ENCODE data around the gene NUBP2.
"Not testable (repeated sequence)": the region's sequence is repeated elsewhere in the genome, so short reads cannot be mapped to it uniquely, and the experiment has no call there.

Gene NUBP2

DNA sequence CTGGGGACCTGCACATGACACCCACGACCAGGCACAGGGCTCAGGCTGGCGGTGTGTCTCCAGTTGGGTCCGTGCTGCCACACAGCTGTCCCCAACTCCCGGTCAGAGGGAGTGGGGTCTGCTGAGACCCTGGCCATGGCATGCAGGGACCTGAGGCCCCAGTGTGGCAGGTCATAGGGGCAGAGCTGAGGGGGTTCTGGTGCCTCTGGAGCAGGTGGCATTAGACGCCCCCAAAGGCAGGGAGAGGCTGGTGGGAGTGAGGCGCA is 4.2 kb downstream of the NUBP2 start:
- DNase-seq = no peak

DNA sequence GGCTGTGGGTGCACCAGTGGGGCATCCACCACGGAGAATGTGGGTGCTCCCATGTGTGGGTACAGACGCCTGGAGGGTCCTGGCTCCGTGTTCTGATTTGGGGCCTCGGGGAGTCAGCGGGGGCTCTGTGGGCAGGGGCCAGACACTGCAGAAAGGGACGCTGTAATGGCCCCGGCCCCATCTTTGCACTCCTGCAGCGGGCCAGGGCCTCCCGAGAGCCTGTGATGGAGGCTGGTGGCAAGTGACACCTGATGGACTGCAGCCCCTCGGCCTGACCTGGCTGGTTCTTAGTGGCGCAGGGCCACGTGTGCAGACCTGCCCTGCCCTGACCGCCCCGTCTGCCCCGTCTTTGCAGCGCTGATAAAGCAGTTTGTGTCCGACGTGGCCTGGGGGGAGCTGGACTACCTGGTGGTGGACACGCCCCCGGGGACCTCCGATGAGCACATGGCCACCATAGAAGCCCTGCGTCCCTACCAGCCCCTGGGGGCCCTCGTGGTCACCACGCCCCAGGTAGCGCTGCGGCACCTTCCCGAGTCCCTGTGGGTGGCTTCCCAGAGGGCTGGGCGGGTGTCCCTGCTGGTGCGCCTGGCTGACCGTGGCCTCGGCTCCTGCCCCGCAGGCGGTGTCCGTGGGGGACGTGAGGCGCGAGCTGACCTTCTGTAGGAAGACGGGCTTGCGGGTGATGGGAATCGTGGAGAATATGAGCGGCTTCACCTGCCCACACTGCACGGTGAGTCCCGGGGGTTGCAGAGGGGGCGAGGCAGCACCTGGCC is 4.7 kb downstream of the NUBP2 start:
- DNase-seq = no peak

DNA sequence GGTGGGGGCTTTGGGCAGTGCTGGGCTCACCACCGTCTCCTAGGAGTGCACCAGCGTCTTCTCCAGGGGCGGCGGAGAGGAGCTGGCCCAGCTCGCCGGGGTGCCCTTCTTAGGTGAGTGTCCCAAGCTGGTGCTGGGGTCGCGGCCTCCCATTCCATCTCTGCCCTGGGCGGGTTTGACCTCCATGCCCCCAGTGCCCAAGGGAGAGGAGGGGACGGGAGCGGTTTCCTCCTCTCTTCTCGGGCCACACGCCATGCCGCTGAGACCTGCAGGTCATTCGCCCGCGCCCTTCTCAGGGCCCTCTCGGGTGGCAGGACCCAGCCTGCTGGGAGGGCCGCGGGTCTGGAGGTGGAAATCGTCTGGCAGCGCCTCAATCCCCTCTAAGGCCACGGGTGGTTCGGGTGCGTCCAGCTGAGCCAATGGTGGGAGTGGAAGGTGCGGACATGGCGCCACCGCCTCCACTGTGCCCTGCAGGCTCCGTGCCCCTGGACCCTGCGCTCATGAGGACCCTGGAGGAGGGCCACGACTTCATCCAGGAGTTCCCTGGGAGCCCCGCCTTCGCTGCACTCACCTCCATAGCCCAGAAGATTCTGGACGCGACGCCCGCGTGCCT is 5.4 kb downstream of the NUBP2 start:
- DNase-seq = no peak

DNA sequence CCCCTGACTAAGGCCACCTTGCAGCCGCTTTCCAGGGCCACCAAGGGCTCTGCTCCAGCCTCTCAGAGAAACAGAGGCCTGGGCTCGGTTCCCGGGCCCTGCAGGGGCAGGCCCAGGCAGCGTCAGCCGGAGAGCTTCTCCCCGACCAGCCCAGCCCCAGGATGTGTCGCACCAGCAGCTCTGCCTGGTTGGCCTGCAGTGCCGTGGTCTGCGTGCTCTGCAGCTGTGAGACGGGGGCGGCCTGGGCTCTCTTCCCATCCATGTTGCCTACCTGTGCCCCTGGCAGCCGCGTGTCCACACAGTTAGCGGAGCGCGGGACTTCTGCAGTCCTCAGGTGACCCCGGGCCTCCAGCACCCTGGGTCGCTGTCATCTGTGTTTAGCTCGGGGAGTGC is 5.9 kb downstream of the NUBP2 start:
- no peak for DNase-seq

DNA sequence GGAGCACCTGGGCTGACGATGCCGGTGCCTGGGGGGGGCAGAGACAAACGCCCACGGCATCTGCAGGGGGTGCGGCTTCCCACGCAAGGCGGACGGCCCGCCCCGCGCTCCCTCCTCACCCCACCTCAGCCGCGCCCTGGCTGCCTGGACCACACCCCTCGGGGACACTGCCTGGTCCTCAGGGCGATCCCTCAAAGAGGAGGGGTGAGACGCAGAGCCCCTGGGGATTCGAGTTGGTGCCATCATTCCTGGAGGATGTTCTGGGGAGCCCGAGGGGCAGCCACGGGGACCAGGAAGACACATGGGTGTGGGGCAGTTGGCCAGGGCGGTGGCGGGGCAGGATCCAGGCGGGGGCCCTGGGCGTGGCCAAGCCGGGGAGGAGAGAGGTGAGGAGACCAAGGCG is 6.9 kb downstream of the NUBP2 start:
- no peak for DNase-seq

DNA sequence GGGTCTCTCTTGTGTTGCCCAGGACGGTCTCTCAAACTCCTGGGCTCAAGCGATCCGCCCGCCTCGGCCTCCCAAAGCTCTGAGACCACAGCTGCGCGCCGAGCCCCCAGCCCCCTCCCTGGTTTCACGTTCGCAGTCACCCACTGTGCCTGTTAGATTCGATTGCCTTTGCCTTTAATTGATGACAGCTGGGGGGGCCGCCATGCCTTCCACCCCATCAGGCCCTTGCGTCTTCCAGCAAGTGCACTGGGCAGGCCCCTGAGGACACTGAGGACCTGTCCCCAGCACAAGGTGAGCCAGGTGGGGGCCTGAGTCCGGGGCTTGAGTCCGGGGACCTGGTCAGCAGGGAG is 7.5 kb downstream of the NUBP2 start:
- no peak for DNase-seq

DNA sequence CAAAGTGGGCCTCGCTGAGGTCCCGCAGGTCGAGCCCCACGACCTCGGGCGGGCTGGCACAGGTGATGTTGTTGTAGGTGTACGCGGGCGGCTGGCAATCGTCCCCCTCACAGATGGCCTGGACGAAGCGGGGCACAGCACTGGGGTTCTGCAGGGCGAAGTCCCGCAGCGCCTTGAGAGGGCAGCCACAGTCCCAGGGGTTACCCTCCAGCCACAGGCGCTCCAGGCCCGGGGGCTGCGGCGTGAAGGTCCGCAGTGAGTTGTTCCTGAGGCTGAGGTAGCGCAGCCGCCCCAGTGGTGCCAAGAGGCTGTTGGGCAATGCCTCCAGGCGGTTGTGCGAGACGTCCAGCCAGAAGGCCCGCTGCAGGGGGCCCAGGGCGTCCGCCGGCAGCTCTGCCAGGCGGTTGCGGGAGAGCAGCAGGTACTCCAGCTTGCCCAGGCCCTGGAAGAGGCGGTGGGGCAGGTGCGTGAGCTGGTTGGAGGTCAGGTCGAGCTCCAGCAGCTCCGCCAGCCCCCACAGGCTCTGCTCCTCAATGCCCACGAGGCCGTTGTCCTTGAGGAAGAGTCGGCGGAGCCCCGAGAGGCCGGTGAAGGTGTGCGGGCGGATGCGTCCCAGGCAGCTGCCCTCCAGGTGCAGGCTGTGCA is 8.0 kb downstream of the NUBP2 start:
- DNase-seq = no peak

DNA sequence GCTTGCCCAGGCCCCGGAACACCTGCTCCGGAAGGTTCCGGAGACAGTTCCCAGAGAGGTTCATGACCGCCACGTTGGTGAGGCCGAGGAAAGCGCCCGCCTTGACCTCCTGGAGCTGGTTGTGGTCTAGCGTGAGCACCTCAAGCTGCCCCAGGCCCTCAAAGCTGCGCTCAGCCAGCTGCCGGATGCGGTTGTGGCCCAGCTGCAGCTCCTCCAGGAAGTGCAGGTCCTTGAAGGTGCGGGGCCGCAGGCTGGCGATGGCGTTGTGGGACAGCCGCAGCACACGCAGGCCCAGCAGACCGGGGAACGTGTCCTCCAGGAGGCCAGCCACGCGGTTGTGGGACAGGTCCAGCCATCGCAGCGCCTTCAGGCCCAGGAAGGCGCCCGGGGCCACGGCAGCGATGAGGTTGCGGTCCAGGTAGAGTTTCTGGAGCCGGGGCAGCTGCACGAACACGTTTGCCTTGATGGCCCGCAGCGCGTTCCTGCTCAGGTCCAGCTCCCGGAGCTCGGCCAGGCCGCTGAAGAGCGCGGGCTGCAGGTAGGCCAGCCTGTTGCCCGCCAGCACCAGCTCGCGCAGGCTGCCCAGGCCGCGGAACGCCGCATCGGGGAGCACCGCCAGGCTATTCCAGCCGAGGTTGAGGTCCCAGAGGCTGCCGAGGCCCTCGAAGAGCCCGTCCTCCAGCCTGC is 8.6 kb downstream of the NUBP2 start:
- DNase-seq = no peak

DNA sequence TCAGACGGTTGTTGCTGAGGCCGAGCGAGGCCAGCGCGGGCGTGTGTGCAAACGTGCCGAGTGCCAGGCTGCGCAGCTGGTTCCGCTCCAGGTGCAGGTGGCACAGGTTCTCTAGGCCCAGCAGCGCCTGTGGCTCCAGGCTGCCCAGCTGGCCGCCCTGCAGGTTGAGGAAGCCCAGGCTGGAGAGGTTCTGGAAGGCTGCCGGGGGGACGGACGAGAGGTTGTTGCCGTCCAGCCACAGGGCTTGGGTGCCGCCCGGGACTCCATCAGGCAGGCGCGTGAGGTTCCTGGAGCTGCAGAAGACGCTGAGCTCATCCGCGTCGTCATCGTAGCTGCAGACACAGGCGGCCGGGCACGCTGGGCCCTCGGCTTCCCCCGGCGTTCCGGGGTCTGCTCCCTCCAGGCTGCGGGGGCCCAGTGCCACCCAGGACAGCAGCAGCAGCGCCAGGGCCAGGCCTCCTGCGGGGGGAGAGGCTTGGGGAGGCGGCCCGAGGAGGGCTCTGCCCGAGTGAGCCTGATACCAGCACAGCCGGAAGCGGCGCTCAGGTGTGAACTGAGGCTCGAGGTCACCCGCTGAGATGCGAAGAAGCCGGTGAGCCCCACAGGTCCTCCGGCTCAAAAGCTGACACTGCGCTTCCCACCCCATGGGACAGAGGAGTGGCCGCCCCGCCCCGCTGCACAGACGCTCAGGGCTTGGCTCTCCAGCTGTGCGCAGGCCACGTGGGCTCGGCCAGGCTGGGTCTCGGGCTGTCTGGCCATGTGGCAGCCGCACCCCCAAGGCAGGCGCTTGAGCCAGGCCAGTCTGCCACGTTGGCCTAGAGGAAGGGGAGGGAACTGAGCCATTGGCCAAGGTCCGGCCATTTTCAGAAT is 9.4 kb downstream of the NUBP2 start:
- no peak for DNase-seq

DNA sequence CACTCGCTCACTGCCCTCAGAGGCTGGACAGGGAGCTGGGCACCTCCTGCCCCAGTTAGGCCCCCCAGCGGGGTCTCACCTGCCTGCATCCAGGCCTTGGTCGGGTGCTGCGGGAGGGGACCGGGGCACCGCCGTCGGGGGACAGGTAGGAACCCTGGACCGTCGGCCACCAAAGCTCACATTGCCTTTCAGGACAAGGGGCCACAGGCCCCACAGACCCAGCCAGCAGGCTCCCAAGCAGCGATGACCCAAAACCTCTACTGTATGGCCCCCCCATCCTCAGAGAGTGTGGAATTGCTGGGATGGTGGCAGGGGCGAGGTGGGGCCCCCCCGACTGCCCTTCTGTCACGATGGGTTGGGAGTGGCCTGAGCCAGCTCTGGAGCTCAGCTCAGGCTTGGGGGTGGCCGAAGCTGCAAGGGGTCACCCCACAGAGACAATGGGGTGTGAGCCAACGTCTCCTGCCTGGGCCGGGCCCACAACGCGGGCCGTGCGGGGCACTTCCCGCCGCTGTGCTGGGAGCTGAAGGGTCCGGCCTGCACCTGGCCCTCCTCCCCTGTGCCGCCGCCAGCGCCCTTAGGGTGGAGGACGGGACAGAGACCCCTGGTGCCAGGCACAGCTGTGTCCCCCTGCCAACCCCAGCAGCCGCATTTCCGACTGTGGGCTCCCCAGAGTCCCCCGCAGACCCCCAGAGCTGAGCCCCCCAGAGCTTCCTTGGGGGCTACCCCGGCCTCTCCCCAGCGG is 10.2 kb downstream of the NUBP2 start:
- DNase-seq = no peak

DNA sequence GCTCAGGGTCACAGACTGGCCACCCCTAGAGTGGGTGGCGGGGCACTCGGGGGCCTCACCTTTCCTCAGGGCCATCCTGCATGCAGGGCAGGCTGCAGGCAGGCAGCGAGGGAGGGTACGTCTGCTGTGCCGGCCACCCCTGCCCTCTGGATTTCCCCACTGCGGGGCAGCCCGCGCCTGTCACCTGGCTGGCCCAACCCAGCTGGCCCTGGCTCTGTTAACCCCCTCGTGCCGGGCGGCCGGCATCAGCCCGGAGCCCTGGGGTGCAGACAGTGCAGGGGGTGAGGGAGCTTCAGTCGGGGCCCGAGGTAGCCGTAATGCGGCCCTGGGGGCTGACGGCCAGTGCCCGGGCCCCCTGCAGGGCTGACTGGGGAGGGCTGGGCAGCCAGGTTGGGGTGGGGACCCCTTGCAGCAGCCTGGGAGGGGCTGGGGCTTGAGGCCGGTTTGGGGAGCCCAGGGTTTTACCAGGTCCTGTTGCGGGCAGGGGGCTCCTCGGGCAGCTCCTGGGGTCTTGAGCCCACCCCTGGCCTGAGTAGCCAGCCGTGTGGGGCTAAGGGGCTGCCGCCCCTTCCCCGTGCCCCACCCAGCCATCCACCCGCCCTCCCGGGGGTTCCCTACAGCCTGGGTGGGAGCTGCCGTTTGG is 10.9 kb downstream of the NUBP2 start, which contains the start of gene IGFALS:
Gene IGFALS (minus strand): TSS at position 128 of the 643 bp plus-strand sequence. CDS start 53 bp downstream, at position 75.
- DNase-seq = no peak

DNA sequence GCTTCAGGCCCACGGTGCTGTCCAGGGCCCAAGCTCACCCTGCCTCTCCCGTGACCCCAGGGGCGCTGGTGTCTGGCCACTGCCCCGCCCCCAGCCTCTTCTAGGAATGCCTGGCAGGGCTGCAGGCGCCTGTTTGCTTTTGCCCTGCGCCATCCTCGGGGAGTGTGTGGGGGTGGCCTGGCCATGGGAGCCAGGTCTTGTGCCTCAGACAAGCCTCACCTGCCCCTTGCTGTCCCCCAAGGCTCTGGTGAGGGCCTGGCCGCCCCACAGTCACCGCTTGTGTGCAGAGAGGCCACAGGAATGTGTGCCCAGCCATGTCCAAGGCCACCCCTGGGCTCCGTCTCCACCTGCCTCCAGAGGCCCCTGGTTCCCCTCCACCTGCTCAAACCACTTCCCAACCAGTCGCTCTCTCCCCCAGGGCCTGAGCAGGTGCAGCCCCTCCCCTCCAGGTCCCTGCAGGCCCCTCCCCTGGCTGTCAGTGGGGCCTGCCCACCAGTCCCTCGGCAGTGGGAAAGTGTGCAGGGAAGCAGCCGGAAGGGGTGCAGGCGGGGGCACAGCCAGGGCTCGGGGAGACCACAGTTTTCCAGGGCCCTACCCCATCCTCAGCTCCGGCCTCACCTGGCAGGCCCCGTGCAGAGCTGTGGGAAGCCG is 11.6 kb downstream of the NUBP2 start:
- no peak for DNase-seq

DNA sequence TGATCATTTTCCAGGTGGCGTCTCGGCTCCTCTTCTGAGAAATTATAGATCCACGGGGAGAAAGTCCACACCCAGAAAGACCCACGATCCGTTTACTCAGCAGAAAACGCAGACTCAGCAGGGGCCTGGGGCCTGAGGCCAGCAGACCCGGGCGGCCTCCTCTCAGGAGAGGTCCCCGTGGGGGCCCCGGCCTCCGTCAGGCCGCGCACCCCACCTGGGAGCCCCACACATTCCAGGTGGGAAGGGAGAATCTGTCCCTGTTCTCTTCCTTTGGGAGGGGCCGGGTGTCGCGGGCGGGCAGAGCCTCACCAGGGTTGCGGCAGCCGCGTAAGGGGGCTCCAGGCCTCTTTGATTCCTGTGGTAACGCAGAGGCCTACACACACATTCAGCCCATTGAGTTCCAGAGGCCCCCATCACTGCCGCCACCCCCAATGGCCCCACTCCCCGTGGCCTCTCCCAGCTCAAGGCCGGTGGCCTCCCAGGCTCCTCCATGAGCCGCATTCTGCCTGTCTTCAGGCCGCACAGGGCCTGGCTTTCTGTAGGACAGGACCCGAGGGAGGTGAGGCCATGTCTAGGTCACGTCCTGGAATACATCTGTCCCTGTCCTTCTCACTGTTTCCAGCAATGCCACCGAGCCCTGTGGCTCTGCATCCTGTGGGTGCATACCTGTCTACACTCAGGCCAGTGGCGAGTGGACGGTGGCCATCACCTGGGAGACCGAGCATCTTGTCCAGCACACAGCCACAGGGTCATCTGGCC is 12.3 kb downstream of the NUBP2 start:
- no peak for DNase-seq

DNA sequence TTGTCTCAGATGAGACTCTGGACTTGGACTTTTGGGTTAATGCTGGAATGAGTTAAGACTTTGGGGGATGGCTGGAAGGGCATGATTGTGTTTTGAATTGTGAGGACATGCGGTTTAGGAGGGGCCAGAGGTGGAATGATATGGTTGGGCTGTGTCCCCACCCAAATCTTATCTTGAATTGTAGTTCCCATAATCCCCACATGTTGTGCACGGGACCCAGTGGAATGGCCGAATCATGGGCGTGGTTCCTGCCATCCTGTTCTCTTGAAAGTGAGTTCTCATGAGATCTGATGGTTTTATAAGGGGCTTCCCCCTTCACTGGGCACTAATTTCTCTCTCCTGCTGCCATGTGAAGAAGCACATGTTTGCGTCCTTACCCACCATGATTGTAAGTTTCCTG is 16.5 kb downstream of the NUBP2 start:
- DNase-seq = not testable (repeated sequence)

DNA sequence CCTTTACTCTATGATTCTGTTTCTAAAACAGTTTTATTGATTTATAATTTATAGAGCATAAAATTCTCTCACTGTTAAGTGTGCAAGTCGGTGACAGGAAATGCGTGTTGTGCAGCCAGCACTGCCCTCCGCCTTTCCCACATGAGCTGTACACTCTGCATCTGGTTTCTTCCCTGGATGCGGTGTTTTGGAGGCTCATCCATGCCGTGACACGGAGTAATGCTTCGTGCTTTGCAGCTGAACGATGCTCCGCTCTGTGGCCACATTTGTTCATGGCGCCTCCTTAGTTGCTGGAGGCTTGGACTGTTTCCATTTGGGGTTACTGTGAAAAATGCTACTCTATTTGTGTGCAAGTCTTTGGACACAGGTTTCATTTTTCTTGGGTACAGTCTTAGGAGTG is 17.9 kb downstream of the NUBP2 start:
- DNase-seq = no peak

DNA sequence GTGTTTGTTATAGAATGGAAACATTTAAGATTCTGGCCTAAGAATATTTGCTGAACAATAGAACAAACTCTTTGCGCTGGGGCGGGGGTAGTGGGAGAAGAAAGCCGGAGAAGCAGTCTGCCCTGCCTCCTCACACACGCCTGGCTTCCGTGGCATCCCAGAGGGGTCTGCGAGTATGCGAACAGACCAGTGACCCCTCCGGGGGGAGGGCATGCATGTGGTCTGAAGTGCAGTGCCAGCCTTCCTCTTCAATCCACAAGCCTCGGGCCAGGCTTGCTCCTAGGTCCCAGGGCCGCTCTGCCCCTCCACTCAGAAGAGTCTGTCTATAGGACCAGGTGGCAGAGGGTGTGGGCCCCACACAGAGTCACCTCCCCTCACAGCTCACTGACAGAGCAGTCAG is 24.9 kb downstream of the NUBP2 start:
- DNase-seq = no peak

DNA sequence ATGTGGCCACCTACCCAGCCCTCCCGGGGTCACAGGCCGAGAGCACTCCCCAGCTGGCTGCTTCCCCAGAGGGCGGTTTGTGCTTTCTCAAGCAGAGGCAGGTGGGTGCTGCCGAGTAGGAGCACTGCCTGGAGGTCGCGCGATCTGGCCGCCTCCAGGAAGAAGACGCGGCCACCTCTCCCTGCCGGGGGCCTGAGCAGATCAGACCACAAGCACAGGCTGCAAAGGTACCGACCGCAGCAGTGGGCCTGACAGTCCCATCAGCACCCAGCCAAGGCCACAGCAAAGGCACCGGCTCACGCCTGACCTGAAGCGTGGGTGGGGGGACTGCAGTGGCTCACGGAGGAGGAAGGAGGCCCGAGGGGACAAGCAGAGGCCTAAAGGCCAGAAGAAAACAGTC is 25.9 kb downstream of the NUBP2 start:
- no peak for DNase-seq

DNA sequence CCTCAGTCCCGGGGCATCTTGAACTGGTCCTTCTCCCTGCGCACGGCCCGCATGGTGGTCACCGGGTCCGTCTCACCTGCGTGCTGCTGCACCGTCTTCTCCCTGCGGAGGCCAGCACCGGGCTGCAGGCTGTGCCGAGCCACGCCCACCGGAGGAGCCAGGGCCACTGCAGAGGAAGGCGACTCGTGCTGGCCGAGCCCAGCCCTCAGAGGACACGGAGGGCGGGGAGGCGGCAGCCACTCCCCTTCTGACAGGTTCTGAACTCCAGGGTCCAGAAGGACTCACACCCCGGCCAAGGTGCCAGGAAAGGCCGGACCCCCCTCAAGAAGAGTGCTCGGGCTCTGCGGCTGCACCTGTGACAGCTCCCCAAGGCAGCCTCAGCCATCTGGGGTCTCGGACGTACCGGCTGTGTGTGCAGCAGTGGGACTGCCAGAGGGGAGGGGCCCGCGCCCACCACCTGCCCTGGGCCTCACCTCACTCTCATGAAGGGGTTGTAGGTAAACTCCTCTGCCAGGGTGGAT is 26.6 kb downstream of the NUBP2 start:
- no peak for DNase-seq

DNA sequence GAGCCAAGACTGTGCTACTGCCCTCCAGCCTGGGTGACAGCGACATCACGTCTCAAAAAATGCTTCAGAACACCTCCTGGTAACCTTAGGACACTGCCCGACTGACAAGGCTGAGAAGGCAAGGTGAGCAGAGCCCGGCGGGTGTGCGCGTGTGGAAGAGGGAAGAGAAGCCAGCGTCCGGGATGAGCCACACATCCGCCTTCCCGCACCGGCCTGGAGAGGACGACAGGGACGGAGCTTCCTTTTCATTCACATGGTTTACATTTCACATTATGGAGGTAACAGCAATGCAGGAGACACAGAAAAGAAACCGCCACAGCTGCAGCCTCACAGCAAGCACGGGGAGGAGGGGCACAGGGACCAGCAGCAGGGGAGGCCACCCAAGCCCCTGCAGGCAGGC is 27.3 kb downstream of the NUBP2 start:
- DNase-seq = no peak

DNA sequence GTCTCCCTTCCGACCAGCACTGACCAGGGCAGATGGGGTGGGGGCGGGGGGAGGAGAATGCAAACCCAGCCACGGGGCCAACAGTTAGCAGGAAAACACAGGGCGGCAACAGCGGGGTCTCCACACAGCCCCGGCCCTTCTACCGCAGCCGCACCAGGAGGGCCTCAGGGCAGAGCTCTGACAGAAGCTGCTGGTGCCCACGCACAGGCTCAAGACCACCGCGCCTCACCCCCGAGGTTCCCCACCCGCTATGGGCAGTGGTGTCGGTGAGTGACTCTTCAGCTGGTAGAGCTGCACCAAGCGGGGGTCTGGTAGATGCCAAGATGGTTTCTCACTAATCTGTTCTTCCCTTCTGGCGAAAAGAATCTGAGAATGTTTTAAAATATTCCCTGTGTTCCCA is 27.8 kb downstream of the NUBP2 start:
- DNase-seq = no peak
